ENCODE measurements around the gene SEC62.
"Not testable (repeated sequence)": the region's sequence is repeated elsewhere in the genome, so short reads cannot be mapped to it uniquely, and the experiment has no call there.

Gene SEC62

GRCh38 chr3:169968224-169968885 lies 1.7 kb downstream of the SEC62 start:
- DNase-seq, result no peak

DNA sequence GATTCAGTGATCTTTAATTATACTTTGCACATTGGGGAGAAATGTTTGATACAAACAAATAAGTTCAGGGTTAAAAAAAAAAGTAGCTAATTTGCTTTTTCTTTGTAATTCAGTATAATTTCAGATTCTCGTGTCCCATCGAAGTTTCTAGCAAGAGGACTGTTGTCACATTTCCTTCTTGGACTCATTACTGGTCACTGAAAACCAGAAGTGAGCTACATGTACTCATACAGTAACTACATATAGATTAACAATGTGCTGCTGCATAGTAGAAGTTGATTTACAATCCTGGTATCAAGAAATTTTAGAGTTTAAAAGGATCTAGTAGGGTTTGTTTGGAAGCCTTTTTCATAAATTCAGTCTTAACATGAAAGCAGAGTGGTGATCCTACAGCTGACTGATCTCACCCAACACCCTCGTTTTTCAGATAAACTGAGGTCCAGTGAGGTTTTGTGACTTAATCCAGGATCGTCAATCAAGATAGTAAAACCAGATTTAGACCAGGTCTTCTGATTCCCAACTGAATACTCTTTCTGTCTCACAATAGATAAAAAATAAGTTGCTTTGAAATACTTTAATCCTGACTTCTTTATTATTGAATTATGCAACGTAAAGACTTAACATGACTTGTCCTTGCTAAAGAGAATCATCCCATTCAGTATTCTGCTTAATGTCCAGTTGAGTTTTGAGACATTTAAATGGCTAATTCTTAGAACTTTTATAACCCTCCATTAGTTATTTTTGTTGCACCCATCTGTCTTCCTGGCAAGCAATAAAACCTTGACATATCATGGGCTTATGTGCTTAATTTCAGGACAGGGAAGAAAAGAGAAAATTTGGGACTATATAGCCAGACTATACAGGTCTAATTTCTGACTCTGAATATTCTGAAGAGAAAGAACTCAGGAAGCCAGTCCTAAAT lies 2.8 kb downstream of the SEC62 start:
- DNase-seq, result no peak

DNA sequence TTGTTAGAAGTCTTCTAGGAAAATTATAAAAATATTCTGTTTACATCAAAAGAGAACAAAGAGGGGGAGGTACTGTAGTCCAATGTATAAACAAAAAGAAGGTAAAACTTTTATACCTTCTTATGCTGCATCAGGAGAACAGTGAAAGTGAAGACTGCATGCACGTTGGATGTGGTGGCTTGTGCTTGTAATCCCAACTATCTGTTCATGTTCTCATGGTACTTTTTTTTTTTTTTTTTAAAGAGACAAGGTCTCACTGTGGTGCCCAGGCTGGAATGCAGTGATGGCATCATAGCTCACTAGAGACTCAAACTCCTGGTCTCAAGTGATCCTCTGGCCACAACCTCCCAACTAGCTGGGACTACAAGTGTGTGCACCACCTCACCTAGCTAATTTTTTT lies 4.2 kb downstream of the SEC62 start:
- no peak for DNase-seq

- DNase-seq, result no peak
These were observed 4.9 kb downstream of the SEC62 start for GRCh38 chr3:169971522-169971921.

GRCh38 chr3:169980055-169980454 lies 13.4 kb downstream of the SEC62 start:
- DNase-seq, result no peak

GRCh38 chr3:169984292-169984691 lies 17.7 kb downstream of the SEC62 start:
- no peak for DNase-seq

- no peak for DNase-seq
These were observed 23.8 kb downstream of the SEC62 start for GRCh38 chr3:169990431-169990830.

DNA sequence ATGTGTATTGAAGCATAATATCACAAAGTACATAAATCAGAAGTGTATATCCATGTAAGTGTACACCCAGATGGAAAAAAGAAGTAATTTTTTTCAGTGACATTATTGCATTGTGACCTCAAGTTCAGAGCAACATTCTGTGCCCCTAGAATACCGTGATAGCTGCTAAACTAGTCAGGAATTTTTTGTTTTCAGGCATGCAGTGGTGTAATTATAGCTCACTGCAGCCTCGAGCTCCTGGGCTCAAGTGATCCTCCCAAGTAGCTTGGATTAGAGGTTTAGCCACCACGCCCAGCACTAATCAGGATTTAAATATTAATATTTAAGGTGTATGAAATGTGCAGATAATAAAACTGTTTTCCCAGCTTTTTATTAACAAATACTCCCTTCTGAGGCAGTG lies 25.5 kb downstream of the SEC62 start:
- no peak for DNase-seq

GRCh38 chr3:169992781-169993180 lies 26.2 kb downstream of the SEC62 start:
- no peak for DNase-seq

- no peak for DNase-seq
These were observed 27.2 kb downstream of the SEC62 start for GRCh38 chr3:169993761-169994160.

GRCh38 chr3:169996063-169996462 lies 29.5 kb downstream of the SEC62 start:
- no peak for DNase-seq

- DNase-seq, result no peak
These were observed 32.1 kb downstream of the SEC62 start for GRCh38 chr3:169998668-169999131.

- DNase-seq, result no peak
These were observed 32.8 kb downstream of the SEC62 start for GRCh38 chr3:169999433-169999832.

- no peak for DNase-seq
These were observed 33.4 kb downstream of the SEC62 start for GRCh38 chr3:170000051-170000450.

DNA sequence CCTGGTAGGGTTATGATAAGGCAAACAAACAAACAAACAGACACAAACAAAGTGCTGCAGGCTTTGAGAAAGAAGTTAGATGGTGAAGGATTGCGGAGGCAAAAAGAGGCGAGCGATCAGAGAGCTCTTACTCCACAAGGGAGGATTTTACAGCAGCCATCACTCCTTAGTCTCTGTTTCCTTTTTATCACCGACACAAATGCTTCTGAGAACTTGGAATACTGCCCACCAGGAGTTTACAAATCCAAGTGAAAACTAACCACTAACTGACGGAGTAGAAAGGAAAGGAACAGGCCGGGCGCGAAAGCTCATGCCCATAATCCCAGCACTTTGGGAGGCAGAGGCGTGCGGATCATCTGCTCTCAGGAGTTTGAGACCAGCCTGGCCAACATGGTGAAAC lies 35.6 kb downstream of the SEC62 start:
- DNase-seq, result no peak

DNA sequence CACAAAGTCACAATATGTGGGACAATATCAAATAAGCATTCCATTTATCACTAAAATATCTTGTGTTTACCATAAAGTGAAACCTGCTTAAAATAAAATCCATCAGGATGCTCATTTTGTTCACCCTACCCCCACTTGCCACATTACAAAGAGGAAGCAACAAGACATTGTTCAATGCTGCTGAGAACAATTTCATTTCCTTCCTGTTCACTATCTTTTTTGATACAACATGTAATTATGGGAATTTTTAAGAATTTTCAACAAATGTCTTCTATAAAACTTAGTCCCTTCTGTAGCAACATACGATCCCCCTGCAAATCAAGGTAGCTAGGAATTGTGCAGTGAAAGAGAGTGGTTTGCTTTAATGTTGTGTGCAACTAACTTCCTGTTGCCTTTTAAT lies 36.3 kb downstream of the SEC62 start:
- no peak for DNase-seq

DNA sequence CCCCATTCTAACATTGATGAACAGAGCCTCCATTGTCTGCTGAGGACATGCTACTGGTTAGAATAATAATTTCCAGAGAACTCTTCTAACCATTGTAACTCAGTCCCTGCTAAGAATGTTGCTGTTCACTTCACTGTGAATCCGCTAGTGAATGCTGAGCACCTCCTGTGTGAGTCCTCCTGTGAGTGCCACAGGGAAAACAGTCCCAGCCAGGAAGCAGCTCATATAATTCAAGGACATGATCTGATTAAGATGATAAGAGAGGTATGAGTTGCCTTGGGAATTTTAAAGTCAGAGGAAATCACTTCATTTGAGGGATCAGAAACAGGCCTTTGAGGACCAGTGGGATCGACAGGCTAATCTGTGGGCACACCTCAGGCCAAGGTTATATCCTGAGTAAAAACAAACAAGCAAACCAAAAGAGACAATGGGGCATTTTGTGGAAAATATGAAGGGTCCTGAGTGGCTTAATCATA lies 37.3 kb downstream of the SEC62 start:
- DNase-seq, result no peak

- peak; percentile 18 to 35 for DNase-seq
These were observed 40.5 kb downstream of the SEC62 start for GRCh38 chr3:170007031-170007663.

GRCh38 chr3:170010498-170010897 lies 43.9 kb downstream of the SEC62 start:
- DNase-seq, result no peak

DNA sequence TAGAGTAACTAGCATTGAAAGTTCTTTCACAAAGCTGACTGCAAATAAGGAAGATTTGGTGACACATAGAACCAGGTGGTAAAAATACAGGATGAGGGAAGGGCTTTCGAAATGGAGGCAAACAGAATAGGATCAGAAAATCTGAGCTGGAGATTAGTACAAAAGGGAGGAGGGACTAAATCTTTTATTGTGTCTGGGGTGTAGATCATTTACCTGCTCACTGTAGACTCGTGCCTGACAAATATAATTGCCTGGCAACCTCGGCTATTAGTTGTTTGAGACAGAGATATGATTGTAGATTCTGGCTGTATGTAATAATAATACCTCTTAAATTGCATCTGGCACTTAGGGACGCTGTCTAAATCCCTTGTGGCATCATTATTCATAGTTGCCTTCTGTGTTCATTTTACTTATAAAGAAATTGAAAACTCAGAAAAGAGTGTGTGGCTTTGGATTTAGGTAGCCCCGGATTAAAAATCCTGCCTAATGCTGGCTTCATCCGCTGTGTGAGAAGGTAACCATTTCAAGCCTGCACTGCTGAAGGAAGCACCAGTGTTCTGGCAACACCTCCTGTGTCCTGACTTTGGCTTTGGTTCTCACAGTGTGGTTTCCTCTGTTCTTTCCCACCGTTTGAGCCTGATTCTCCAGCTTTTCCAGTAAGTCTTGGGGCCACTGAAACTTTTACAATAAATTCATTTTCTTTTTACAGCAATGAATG lies 46.2 kb downstream of the SEC62 start:
- no peak for DNase-seq

DNA sequence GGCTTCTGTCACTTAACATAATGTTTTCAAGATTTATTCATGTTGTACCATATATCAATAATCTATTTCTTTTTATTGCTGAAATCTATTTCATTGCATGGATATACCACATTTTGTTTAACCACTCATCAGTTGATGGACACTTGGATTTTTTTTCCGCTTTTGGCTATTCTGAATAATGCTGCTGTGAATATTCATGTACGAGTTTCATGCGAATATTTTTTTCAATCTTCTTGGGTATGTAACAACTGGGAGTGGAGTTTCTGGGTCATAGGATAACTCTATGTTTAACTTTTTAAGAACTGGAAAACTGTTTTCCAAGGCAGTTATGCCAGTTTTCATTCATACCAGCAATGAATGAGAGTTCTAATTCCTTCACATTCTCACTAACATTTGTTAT lies 49.5 kb downstream of the SEC62 start:
- DNase-seq, result no peak

- not testable (repeated sequence) for DNase-seq
These were observed 52.7 kb downstream of the SEC62 start for GRCh38 chr3:170019306-170019705.

GRCh38 chr3:170021083-170021482 lies 54.5 kb downstream of the SEC62 start:
- DNase-seq, result no peak
